ENCODE data around the gene CRTC1. TPM values are rescaled to one million over a fixed set of nuclear protein-coding genes. Genes with fewer than 3 reads are reported as not detected.

CRTC1 gene
- total and polyA plus RNA-seq, 10 donors: 3.1 to 15.7 (median 8.2) TPM

DNA sequence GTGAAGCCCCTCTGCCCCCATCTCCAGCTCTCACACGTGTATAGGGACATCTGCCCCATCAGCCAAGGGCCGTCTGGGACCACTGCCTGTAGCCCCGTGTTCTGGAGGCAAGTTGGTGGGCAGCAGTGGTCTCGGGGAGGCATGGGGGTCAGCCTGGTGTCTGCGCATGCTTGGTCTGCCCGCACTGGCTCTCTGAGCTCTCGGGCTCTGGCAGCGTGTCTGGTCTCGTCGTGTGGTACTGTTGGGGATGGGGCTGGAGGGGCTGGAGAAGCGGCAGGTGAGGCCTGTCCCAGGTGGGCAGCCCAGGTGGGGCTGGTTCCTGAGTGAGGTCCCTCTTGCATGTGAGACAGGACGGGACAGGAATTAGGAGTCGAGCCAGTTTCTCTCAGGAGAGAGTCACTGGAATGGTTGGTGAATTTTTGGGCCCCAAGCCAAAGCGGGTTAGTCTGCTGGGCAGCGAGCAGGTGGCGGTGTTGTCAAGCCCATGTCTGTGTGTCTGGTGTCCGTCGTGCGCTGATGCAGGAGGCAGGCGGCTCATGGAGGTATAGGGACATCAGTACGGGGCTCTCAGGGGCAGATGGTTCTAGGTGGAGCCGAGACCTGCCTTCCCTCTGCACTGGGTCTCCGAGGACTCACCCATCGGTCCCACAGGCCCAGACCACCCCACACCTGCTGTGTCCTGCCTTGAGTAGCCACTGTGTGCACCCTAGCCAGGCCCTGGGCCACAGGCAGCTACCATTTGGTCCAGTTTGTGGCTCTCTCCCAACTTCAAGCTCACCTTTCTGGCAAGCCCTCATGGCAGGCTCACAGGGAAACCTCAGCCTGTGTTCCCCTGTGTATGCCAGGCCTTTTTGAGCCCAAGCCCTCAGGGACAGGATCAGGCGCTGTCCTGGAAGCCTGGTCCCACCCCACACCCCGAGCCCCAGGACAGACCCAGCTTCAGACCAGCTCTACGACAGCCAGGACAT lies 89.4 kb downstream of the CRTC1 start:
- intact Hi-C loops (cut with DNase I; ENCODE audit: low total_unique reads): no loop called here
- H3K27ac ChIP-seq: no peak overlapping the region
- H3K9me3 ChIP-seq: no peaks in the 10 kb centered on the region
- peaks cover 0 to 32% (median 0%) of the 10 kb centered on the region in 6 donors for H3K36me3 ChIP-seq
- WGBS, 5 donors: 85 to 90% (median 86%) methylated on average over 21 to 27 of the region's 27 CpGs
- H3K27me3 ChIP-seq (replicated peaks in 1 of 7): peaks cover 0 to 8% (median 0%) of the 10 kb centered on the region in 7 donors
- peaks cover 0 to 10% (median 0%) of the 10 kb centered on the region in 6 donors for H3K4me1 ChIP-seq
- no peak for DNase-seq
- no peak overlapping the region for H3K4me3 ChIP-seq
- TF ChIP-seq, protein P1, sequence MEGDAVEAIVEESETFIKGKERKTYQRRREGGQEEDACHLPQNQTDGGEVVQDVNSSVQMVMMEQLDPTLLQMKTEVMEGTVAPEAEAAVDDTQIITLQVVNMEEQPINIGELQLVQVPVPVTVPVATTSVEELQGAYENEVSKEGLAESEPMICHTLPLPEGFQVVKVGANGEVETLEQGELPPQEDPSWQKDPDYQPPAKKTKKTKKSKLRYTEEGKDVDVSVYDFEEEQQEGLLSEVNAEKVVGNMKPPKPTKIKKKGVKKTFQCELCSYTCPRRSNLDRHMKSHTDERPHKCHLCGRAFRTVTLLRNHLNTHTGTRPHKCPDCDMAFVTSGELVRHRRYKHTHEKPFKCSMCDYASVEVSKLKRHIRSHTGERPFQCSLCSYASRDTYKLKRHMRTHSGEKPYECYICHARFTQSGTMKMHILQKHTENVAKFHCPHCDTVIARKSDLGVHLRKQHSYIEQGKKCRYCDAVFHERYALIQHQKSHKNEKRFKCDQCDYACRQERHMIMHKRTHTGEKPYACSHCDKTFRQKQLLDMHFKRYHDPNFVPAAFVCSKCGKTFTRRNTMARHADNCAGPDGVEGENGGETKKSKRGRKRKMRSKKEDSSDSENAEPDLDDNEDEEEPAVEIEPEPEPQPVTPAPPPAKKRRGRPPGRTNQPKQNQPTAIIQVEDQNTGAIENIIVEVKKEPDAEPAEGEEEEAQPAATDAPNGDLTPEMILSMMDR (IDR thresholded peaks at IDR 0.05 in 8 of 11, conservative IDR thresholded peaks at IDR 0.05 in 3 of 11): no peak
- TF ChIP-seq POLR2AphosphoS5 (IDR thresholded peaks at IDR 0.05) (no peak), POLR2A (IDR thresholded peaks at IDR 0.05) (no peak)

DNA sequence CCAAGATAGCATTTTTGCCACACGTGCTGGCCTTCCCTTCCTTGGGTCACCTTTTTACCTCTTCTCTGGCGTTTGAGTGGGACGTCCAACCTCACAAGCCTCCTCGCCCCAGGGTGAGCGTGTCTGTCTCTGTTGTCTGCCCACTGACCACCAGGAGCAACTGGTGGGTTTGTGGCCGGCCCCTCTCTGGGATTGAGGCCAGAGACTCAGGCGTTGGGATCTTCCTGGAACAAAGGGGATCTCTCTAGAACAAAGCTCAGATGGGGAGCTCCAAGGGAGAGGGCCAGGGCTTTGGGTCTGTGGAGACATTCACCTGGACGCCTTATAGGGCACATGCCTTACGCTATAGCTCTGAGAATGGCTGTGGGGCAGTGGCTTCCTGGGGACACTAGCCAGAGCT lies 90.2 kb downstream of the CRTC1 start:
- no peak overlapping the region for H3K27ac ChIP-seq
- H3K4me1 ChIP-seq: peaks cover 0 to 11% (median 0%) of the 10 kb centered on the region in 6 donors
- no peak overlapping the region for H3K4me3 ChIP-seq
- intact Hi-C loops (cut with DNase I; ENCODE audit: low total_unique reads): no loop called here
- H3K9me3 ChIP-seq: no peaks in the 10 kb centered on the region
- WGBS, 5 donors: 89 to 94% (median 90%) methylated on average over 8 to 9 of the region's 9 CpGs
- no peak for DNase-seq
- peaks cover 0 to 25% (median 0%) of the 10 kb centered on the region in 6 donors for H3K36me3 ChIP-seq
- H3K27me3 ChIP-seq (replicated peaks in 1 of 7): peaks cover 0 to 15% (median 0%) of the 10 kb centered on the region in 7 donors
- TF ChIP-seq POLR2AphosphoS5 (IDR thresholded peaks at IDR 0.05) (no peak), POLR2A (IDR thresholded peaks at IDR 0.05) (no peak)
- TF ChIP-seq, protein P1 (IDR thresholded peaks at IDR 0.05 in 8 of 11, conservative IDR thresholded peaks at IDR 0.05 in 3 of 11): no peak

DNA sequence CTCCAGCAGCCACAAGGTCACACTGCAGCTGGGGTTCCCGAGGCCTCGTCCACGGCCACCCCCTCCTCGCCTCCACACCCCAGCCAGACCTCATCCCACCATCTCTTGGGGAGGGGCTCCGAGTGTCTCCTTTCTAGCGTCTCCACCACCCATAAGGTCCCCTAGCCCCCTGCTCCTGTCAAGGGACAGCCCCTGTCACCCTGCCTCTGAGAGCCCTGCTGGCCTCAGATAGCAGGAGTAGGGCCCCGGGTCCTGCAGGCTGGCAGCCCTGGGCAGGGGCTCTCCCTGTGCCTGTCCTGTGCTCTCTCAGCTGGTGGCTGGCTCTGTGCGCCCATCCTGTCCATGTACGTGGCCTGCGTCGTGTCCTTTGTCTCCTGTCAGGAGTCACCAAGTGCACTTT lies 90.6 kb downstream of the CRTC1 start:
- Histone ChIP-seq H3K27ac (no peak overlapping the region), H3K9me3 (no peaks in the 10 kb centered on the region), H3K27me3 (replicated peaks in 1 of 7) (peaks cover 0 to 20% (median 0%) of the 10 kb centered on the region in 7 donors), H3K4me1 (peaks cover 0 to 11% (median 0%) of the 10 kb centered on the region in 6 donors), H3K36me3 (peaks cover 0 to 21% (median 0%) of the 10 kb centered on the region in 6 donors), H3K4me3 (no peak overlapping the region)
- no peak for DNase-seq
- TF ChIP-seq, protein P1 (IDR thresholded peaks at IDR 0.05 in 8 of 11, conservative IDR thresholded peaks at IDR 0.05 in 3 of 11): no peak
- TF ChIP-seq POLR2AphosphoS5 (IDR thresholded peaks at IDR 0.05): peak in 1 of 3 donors; percentile 28
- 85 to 95% (median 89%) methylated on average over 5 to 11 of the region's 11 CpGs for WGBS, 5 donors
- intact Hi-C loops (cut with DNase I; ENCODE audit: low total_unique reads): no loop called here
